ENCODE results near the gene PSMG1. TPM values are rescaled to one million over a fixed set of nuclear protein-coding genes. Genes with fewer than 3 reads are reported as not detected.

PSMG1 gene
- total and polyA plus RNA-seq, 2 of the 8 experiments (the other 6 are each of a cell fraction or from before 2014, with no cell fraction given), result 50.7 to 93.7 TPM

DNA sequence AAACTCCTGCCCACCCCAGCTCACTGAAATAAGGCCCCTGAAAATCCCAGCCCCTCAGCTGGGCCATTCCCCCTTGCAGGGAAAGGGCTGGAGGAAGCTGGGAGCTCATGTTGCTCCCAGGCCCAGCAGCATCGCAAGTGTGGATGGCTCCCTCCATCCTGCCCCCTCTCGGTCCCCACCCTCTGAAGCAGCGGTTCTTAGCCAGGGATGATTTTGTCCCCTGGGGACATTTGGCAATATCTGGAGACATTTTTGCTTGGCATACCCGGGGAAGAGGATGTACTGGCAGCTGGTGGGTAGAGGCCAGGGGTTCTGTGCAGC is 56.8 kb downstream of the PSMG1 start (continued):
- TF ChIP-seq, protein P1, sequence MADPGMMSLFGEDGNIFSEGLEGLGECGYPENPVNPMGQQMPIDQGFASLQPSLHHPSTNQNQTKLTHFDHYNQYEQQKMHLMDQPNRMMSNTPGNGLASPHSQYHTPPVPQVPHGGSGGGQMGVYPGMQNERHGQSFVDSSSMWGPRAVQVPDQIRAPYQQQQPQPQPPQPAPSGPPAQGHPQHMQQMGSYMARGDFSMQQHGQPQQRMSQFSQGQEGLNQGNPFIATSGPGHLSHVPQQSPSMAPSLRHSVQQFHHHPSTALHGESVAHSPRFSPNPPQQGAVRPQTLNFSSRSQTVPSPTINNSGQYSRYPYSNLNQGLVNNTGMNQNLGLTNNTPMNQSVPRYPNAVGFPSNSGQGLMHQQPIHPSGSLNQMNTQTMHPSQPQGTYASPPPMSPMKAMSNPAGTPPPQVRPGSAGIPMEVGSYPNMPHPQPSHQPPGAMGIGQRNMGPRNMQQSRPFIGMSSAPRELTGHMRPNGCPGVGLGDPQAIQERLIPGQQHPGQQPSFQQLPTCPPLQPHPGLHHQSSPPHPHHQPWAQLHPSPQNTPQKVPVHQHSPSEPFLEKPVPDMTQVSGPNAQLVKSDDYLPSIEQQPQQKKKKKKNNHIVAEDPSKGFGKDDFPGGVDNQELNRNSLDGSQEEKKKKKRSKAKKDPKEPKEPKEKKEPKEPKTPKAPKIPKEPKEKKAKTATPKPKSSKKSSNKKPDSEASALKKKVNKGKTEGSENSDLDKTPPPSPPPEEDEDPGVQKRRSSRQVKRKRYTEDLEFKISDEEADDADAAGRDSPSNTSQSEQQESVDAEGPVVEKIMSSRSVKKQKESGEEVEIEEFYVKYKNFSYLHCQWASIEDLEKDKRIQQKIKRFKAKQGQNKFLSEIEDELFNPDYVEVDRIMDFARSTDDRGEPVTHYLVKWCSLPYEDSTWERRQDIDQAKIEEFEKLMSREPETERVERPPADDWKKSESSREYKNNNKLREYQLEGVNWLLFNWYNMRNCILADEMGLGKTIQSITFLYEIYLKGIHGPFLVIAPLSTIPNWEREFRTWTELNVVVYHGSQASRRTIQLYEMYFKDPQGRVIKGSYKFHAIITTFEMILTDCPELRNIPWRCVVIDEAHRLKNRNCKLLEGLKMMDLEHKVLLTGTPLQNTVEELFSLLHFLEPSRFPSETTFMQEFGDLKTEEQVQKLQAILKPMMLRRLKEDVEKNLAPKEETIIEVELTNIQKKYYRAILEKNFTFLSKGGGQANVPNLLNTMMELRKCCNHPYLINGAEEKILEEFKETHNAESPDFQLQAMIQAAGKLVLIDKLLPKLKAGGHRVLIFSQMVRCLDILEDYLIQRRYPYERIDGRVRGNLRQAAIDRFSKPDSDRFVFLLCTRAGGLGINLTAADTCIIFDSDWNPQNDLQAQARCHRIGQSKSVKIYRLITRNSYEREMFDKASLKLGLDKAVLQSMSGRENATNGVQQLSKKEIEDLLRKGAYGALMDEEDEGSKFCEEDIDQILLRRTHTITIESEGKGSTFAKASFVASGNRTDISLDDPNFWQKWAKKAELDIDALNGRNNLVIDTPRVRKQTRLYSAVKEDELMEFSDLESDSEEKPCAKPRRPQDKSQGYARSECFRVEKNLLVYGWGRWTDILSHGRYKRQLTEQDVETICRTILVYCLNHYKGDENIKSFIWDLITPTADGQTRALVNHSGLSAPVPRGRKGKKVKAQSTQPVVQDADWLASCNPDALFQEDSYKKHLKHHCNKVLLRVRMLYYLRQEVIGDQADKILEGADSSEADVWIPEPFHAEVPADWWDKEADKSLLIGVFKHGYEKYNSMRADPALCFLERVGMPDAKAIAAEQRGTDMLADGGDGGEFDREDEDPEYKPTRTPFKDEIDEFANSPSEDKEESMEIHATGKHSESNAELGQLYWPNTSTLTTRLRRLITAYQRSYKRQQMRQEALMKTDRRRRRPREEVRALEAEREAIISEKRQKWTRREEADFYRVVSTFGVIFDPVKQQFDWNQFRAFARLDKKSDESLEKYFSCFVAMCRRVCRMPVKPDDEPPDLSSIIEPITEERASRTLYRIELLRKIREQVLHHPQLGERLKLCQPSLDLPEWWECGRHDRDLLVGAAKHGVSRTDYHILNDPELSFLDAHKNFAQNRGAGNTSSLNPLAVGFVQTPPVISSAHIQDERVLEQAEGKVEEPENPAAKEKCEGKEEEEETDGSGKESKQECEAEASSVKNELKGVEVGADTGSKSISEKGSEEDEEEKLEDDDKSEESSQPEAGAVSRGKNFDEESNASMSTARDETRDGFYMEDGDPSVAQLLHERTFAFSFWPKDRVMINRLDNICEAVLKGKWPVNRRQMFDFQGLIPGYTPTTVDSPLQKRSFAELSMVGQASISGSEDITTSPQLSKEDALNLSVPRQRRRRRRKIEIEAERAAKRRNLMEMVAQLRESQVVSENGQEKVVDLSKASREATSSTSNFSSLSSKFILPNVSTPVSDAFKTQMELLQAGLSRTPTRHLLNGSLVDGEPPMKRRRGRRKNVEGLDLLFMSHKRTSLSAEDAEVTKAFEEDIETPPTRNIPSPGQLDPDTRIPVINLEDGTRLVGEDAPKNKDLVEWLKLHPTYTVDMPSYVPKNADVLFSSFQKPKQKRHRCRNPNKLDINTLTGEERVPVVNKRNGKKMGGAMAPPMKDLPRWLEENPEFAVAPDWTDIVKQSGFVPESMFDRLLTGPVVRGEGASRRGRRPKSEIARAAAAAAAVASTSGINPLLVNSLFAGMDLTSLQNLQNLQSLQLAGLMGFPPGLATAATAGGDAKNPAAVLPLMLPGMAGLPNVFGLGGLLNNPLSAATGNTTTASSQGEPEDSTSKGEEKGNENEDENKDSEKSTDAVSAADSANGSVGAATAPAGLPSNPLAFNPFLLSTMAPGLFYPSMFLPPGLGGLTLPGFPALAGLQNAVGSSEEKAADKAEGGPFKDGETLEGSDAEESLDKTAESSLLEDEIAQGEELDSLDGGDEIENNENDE (IDR thresholded peaks at IDR 0.05; ENCODE audit: insufficient replicate concordance, low read length), result no peak
- TF ChIP-seq SIX5 (IDR thresholded peaks at IDR 0.05; ENCODE audit: low read depth, low read length), result no peak
- no peak for TF ChIP-seq TCF12 (IDR thresholded peaks at IDR 0.05; ENCODE audit: low read depth, low read length)
- no peak for TF ChIP-seq CEBPB (IDR thresholded peaks at IDR 0.05; ENCODE audit: low read depth, low read length)
- TF ChIP-seq SRF (IDR thresholded peaks at IDR 0.05; ENCODE audit: low read depth, low read length), result no peak
- no peak for TF ChIP-seq MAFK (IDR thresholded peaks at IDR 0.05; ENCODE audit: low read depth, low read length)
- TF ChIP-seq EP300 (IDR thresholded peaks at IDR 0.05; ENCODE audit: borderline replicate concordance in 1 of 2, low read depth in 2 of 2, low read length in 2 of 2), result no peak

All from H1 (cell line).